ENCODE results near the gene CLDN8.

The CLDN8 gene

GRCh38 chr21:30216041-30216723 lies at the start of gene CLDN8:
Gene CLDN8, minus strand, starts transcription at chr21:30216097. Its CDS starts 172 bp downstream, at chr21:30215925.
- DNase-seq: no peak

- DNase-seq: no peak
Measured at GRCh38 chr21:30257773-30258172, 41.9 kb upstream of the CLDN8 start.

- no peak for DNase-seq
Measured at GRCh38 chr21:30256100-30256499, 40.2 kb upstream of the CLDN8 start.

GRCh38 chr21:30255679-30256078 lies 39.8 kb upstream of the CLDN8 start:
- DNase-seq: no peak

- no peak for DNase-seq
Measured at GRCh38 chr21:30251781-30252180, 35.9 kb upstream of the CLDN8 start.

GRCh38 chr21:30249936-30250335 lies 34.0 kb upstream of the CLDN8 start:
- no peak for DNase-seq

GRCh38 chr21:30248844-30249243 lies 32.9 kb upstream of the CLDN8 start:
- no peak for DNase-seq

- no peak for DNase-seq
Measured at GRCh38 chr21:30245061-30245460, 29.2 kb upstream of the CLDN8 start.

GRCh38 chr21:30243691-30244090 lies 27.8 kb upstream of the CLDN8 start:
- no peak for DNase-seq

GRCh38 chr21:30240661-30241060 lies 24.8 kb upstream of the CLDN8 start:
- DNase-seq: no peak

GRCh38 chr21:30238168-30238567 lies 22.3 kb upstream of the CLDN8 start:
- no peak for DNase-seq

GRCh38 chr21:30234643-30235042 lies 18.7 kb upstream of the CLDN8 start:
- DNase-seq: no peak

- DNase-seq: no peak
Measured at GRCh38 chr21:30234050-30234449, 18.2 kb upstream of the CLDN8 start.

- no peak for DNase-seq
Measured at GRCh38 chr21:30233228-30234020, 17.5 kb upstream of the CLDN8 start.

GRCh38 chr21:30232011-30232410 lies 16.1 kb upstream of the CLDN8 start:
- DNase-seq: no peak

GRCh38 chr21:30227633-30228404 lies 11.9 kb upstream of the CLDN8 start:
- no peak for DNase-seq

- no peak for DNase-seq
Measured at GRCh38 chr21:30227128-30227527, 11.2 kb upstream of the CLDN8 start.

- DNase-seq: no peak
Measured at GRCh38 chr21:30223596-30223995, 7.7 kb upstream of the CLDN8 start.

- DNase-seq: no peak
Measured at GRCh38 chr21:30222724-30223123, 6.8 kb upstream of the CLDN8 start.

- no peak for DNase-seq
Measured at GRCh38 chr21:30211071-30211470, 4.8 kb downstream of the CLDN8 start.

- no peak for DNase-seq
Measured at GRCh38 chr21:30209601-30210000, 6.3 kb downstream of the CLDN8 start.

- no peak for DNase-seq
Measured at GRCh38 chr21:30207252-30207579, 8.7 kb downstream of the CLDN8 start.

GRCh38 chr21:30206551-30207251 lies 9.2 kb downstream of the CLDN8 start:
- DNase-seq: no peak
